ENCODE data around the gene SH3TC1. TPM values are rescaled to one million over a fixed set of nuclear protein-coding genes. Genes with fewer than 3 reads are reported as not detected.

SH3TC1 gene
- total RNA-seq, result 10 to 100 TPM; 14.8 to 15.7 TPM

- POLR2A ChIA-PET, result interaction anchor here (1.0 to 1.8 kb wide), 5 partner anchors 23 to 237 kb away, joined by 3 to 4 read pairs (median 3); partner anchors contain the start of gene ABLIM2
- DNase-seq, result peak; percentile 80
- peak; percentile 97 for ATAC-seq (ENCODE audit: low read depth)
- Mint-ChIP-seq H3K27ac (peak within 1 kb of the TSS; percentile 93), H3K9me3 (no peaks in the 10 kb centered on the region), H3K27me3 (no peaks in the 10 kb centered on the region), H3K4me3 (peak within 1 kb of the TSS; percentile 91), H3K36me3 (no peaks in the 10 kb centered on the region), H3K4me1 (peaks cover 19% of the 10 kb centered on the region)
Observed at GRCh38 chr4:8198906-8199593, at the start of gene SH3TC1. SH3TC1 (plus strand) TSS chr4:8199290; CDS start chr4:8205195, 5,905 bp downstream.

GRCh38 chr4:8149664-8150063, 49.4 kb upstream of the SH3TC1 start:
- no peak overlapping the region for H3K27ac Mint-ChIP-seq
- H3K27me3 Mint-ChIP-seq, result peaks cover 3% of the 10 kb centered on the region
- DNase-seq, result no peak
- no peaks in the 10 kb centered on the region for H3K4me1 Mint-ChIP-seq
- no peak for ATAC-seq (ENCODE audit: low read depth)
- no peak overlapping the region for H3K4me3 Mint-ChIP-seq
- POLR2A ChIA-PET, result no interaction called here
- H3K9me3 Mint-ChIP-seq, result no peaks in the 10 kb centered on the region
- H3K36me3 Mint-ChIP-seq, result no peaks in the 10 kb centered on the region

GRCh38 chr4:8150152-8151090, 48.7 kb upstream of the SH3TC1 start:
- Mint-ChIP-seq H3K27me3 (peaks cover 4% of the 10 kb centered on the region), H3K4me3 (no peak overlapping the region), H3K27ac (no peak overlapping the region), H3K4me1 (no peaks in the 10 kb centered on the region), H3K9me3 (no peaks in the 10 kb centered on the region), H3K36me3 (no peaks in the 10 kb centered on the region)
- POLR2A ChIA-PET, result no interaction called here
- no peak for DNase-seq
- no peak for ATAC-seq (ENCODE audit: low read depth)

GRCh38 chr4:8151165-8151650, 47.9 kb upstream of the SH3TC1 start:
- no peaks in the 10 kb centered on the region for H3K4me1 Mint-ChIP-seq
- H3K27me3 Mint-ChIP-seq, result peaks cover 4% of the 10 kb centered on the region
- H3K9me3 Mint-ChIP-seq, result no peaks in the 10 kb centered on the region
- H3K4me3 Mint-ChIP-seq, result no peak overlapping the region
- no peak overlapping the region for H3K27ac Mint-ChIP-seq
- ATAC-seq (ENCODE audit: low read depth) (no peak), DNase-seq (no peak)
- no peaks in the 10 kb centered on the region for H3K36me3 Mint-ChIP-seq
- POLR2A ChIA-PET, result no interaction called here

- H3K27ac Mint-ChIP-seq, result no peak overlapping the region
- no peaks in the 10 kb centered on the region for H3K9me3 Mint-ChIP-seq
- POLR2A ChIA-PET, result no interaction called here
Observed at GRCh38 chr4:8152090-8152864, 46.8 kb upstream of the SH3TC1 start.

GRCh38 chr4:8152865-8153257, 46.2 kb upstream of the SH3TC1 start:
- no peak for DNase-seq

More at GRCh38 chr4:8152090-8152864, 46.8 kb upstream of the SH3TC1 start:
- Mint-ChIP-seq H3K36me3 (no peaks in the 10 kb centered on the region), H3K27me3 (peaks cover 9% of the 10 kb centered on the region), H3K4me3 (no peak overlapping the region), H3K4me1 (no peaks in the 10 kb centered on the region)
- DNase-seq (no peak), ATAC-seq (ENCODE audit: low read depth) (no peak)

GRCh38 chr4:8153441-8153840, 45.6 kb upstream of the SH3TC1 start:
- peaks cover 12% of the 10 kb centered on the region for H3K27me3 Mint-ChIP-seq

More at GRCh38 chr4:8152865-8153257, 46.2 kb upstream of the SH3TC1 start:
- ATAC-seq (ENCODE audit: low read depth), result no peak
- no peaks in the 10 kb centered on the region for H3K36me3 Mint-ChIP-seq
- H3K4me3 Mint-ChIP-seq, result no peak overlapping the region
- POLR2A ChIA-PET, result no interaction called here
- no peak overlapping the region for H3K27ac Mint-ChIP-seq
- H3K9me3 Mint-ChIP-seq, result no peaks in the 10 kb centered on the region
- peaks cover 13% of the 10 kb centered on the region for H3K27me3 Mint-ChIP-seq
- no peaks in the 10 kb centered on the region for H3K4me1 Mint-ChIP-seq

GRCh38 chr4:8155048-8155447, 44.0 kb upstream of the SH3TC1 start:
- POLR2A ChIA-PET, result interaction anchor here (0.5 kb wide), 1 partner anchor 53 kb away, joined by 4 read pairs; no protein-coding TSS in a partner anchor
- H3K4me3 Mint-ChIP-seq, result no peak overlapping the region
- peaks cover 12% of the 10 kb centered on the region for H3K27me3 Mint-ChIP-seq
- peaks cover 2% of the 10 kb centered on the region for H3K36me3 Mint-ChIP-seq
- DNase-seq (no peak), ATAC-seq (ENCODE audit: low read depth) (no peak)
- H3K27ac Mint-ChIP-seq, result no peak overlapping the region
- H3K4me1 Mint-ChIP-seq, result peaks cover 6% of the 10 kb centered on the region
- no peaks in the 10 kb centered on the region for H3K9me3 Mint-ChIP-seq

More at GRCh38 chr4:8153441-8153840, 45.6 kb upstream of the SH3TC1 start:
- Mint-ChIP-seq H3K4me3 (no peak overlapping the region), H3K27ac (no peak overlapping the region), H3K9me3 (no peaks in the 10 kb centered on the region), H3K4me1 (no peaks in the 10 kb centered on the region), H3K36me3 (no peaks in the 10 kb centered on the region)
- POLR2A ChIA-PET, result no interaction called here
- ATAC-seq (ENCODE audit: low read depth), result no peak
- no peak for DNase-seq

GRCh38 chr4:8155660-8156421, 43.2 kb upstream of the SH3TC1 start:
- Mint-ChIP-seq H3K36me3 (peaks cover 2% of the 10 kb centered on the region), H3K27ac (no peak overlapping the region), H3K27me3 (peaks cover 16% of the 10 kb centered on the region), H3K4me1 (peaks cover 6% of the 10 kb centered on the region), H3K4me3 (no peak overlapping the region), H3K9me3 (no peaks in the 10 kb centered on the region)
- no peak for ATAC-seq (ENCODE audit: low read depth)
- DNase-seq, result no peak
- POLR2A ChIA-PET, result no interaction called here

- no peak for DNase-seq
- Mint-ChIP-seq H3K4me1 (peaks cover 6% of the 10 kb centered on the region), H3K4me3 (no peak overlapping the region), H3K9me3 (no peaks in the 10 kb centered on the region), H3K27ac (no peak overlapping the region), H3K36me3 (peaks cover 2% of the 10 kb centered on the region), H3K27me3 (peaks cover 17% of the 10 kb centered on the region)
- ATAC-seq (ENCODE audit: low read depth), result no peak
- POLR2A ChIA-PET, result no interaction called here
Observed at GRCh38 chr4:8156617-8157016, 42.5 kb upstream of the SH3TC1 start.

- POLR2A ChIA-PET, result no interaction called here
- peaks cover 6% of the 10 kb centered on the region for H3K4me1 Mint-ChIP-seq
- H3K27me3 Mint-ChIP-seq, result peaks cover 17% of the 10 kb centered on the region
- H3K9me3 Mint-ChIP-seq, result no peaks in the 10 kb centered on the region
- DNase-seq (no peak), ATAC-seq (ENCODE audit: low read depth) (no peak)
- no peak overlapping the region for H3K27ac Mint-ChIP-seq
- H3K36me3 Mint-ChIP-seq, result peaks cover 2% of the 10 kb centered on the region
- H3K4me3 Mint-ChIP-seq, result peak overlapping the region; percentile 13
Observed at GRCh38 chr4:8157496-8157895, 41.6 kb upstream of the SH3TC1 start.

GRCh38 chr4:8157944-8158709, 41.0 kb upstream of the SH3TC1 start:
- H3K27me3 Mint-ChIP-seq, result peaks cover 17% of the 10 kb centered on the region
- POLR2A ChIA-PET, result interaction anchor here (1.2 to 1.9 kb wide), 2 partner anchors 12 to 41 kb away, joined by 4 to 5 read pairs; partner anchors contain the start of gene SH3TC1
- peaks cover 6% of the 10 kb centered on the region for H3K4me1 Mint-ChIP-seq
- no peak for ATAC-seq (ENCODE audit: low read depth)
- H3K27ac Mint-ChIP-seq, result no peak overlapping the region
- peak overlapping the region; percentile 60 for H3K4me3 Mint-ChIP-seq
- peaks cover 2% of the 10 kb centered on the region for H3K36me3 Mint-ChIP-seq
- H3K9me3 Mint-ChIP-seq, result no peaks in the 10 kb centered on the region
- no peak for DNase-seq
